ENCODE data around the gene CCKAR.

Gene CCKAR

GRCh38 chr4:26459756-26460530 is 30.3 kb downstream of the CCKAR start:
- no peak for DNase-seq (ENCODE audit: low read depth in 1 of 2, low spot score in 1 of 2)

GRCh38 chr4:26459054-26459755 is 31.1 kb downstream of the CCKAR start:
- no peak for DNase-seq (ENCODE audit: low read depth in 1 of 2, low spot score in 1 of 2)

- no peak for DNase-seq (ENCODE audit: low read depth in 1 of 2, low spot score in 1 of 2)
Measured at GRCh38 chr4:26458157-26458561, 32.1 kb downstream of the CCKAR start.

- DNase-seq (ENCODE audit: low read depth in 1 of 2, low spot score in 1 of 2) = no peak
Measured at GRCh38 chr4:26457412-26457811, 32.9 kb downstream of the CCKAR start.

- no peak for DNase-seq (ENCODE audit: low read depth in 1 of 2, low spot score in 1 of 2)
Measured at GRCh38 chr4:26455571-26455970, 34.7 kb downstream of the CCKAR start.

GRCh38 chr4:26454961-26455360 is 35.3 kb downstream of the CCKAR start:
- DNase-seq (ENCODE audit: low read depth in 1 of 2, low spot score in 1 of 2) = no peak

GRCh38 chr4:26452565-26453531 is 37.4 kb downstream of the CCKAR start:
- DNase-seq (ENCODE audit: low read depth in 1 of 2, low spot score in 1 of 2) = no peak

- no peak for DNase-seq (ENCODE audit: low read depth in 1 of 2, low spot score in 1 of 2)
Measured at GRCh38 chr4:26451597-26451996, 38.7 kb downstream of the CCKAR start.

- no peak for DNase-seq (ENCODE audit: low read depth in 1 of 2, low spot score in 1 of 2)
Measured at GRCh38 chr4:26450418-26450817, 39.9 kb downstream of the CCKAR start.

GRCh38 chr4:26447378-26447777 is 42.9 kb downstream of the CCKAR start:
- DNase-seq (ENCODE audit: low read depth in 1 of 2, low spot score in 1 of 2) = no peak

- DNase-seq (ENCODE audit: low read depth in 1 of 2, low spot score in 1 of 2) = no peak
Measured at GRCh38 chr4:26441771-26442170, 48.5 kb downstream of the CCKAR start.

GRCh38 chr4:26441102-26441501 is 49.2 kb downstream of the CCKAR start:
- no peak for DNase-seq (ENCODE audit: low read depth in 1 of 2, low spot score in 1 of 2)

- no peak for DNase-seq (ENCODE audit: low read depth in 1 of 2, low spot score in 1 of 2)
Measured at GRCh38 chr4:26434030-26434639, 56.1 kb downstream of the CCKAR start.

- no peak for DNase-seq (ENCODE audit: low read depth in 1 of 2, low spot score in 1 of 2)
Measured at GRCh38 chr4:26433556-26433955, 56.7 kb downstream of the CCKAR start.

GRCh38 chr4:26432419-26432818 is 57.9 kb downstream of the CCKAR start:
- no peak for DNase-seq (ENCODE audit: low read depth in 1 of 2, low spot score in 1 of 2)

- no peak for DNase-seq (ENCODE audit: low read depth in 1 of 2, low spot score in 1 of 2)
Measured at GRCh38 chr4:26431461-26432180, 58.7 kb downstream of the CCKAR start.
